NB4 (cell line): ENCODE results near the gene ATP5PD.

Source experiments
- DNase-seq: peaks from one replicate; pipeline ENCODE4 v3.0.0; 2010; ENCODE audit warnings: low read depth
- H3K4me3 ChIP-seq: one replicate; pipeline ENCODE4 v1.5.1; 2011; ENCODE audit warnings: mild to moderate bottlenecking, low read depth, low read length, moderate library complexity
- MYC ChIP-seq: IDR thresholded peaks from 2 replicates; pipeline ENCODE4 v1.6.1; 2011; ENCODE audit warnings: low read depth, low read length
- POLR2A ChIP-seq: IDR thresholded peaks from 2 replicates; pipeline ENCODE4 v1.6.1; 2011; ENCODE audit warnings: mild to moderate bottlenecking; ENCODE audit not compliant: insufficient read length; ENCODE audit errors: extremely low read depth
- TF ChIP-seq, protein P1 (sequence below): IDR thresholded peaks from one replicate; pipeline ENCODE4 v1.5.1; 2012; ENCODE audit warnings: low read depth, low read length
- TF ChIP-seq, protein P2 (sequence below): IDR thresholded peaks from 2 replicates; pipeline ENCODE4 v1.6.1; 2011; ENCODE audit warnings: low read depth, low read length

The ATP5PD gene

DNA sequence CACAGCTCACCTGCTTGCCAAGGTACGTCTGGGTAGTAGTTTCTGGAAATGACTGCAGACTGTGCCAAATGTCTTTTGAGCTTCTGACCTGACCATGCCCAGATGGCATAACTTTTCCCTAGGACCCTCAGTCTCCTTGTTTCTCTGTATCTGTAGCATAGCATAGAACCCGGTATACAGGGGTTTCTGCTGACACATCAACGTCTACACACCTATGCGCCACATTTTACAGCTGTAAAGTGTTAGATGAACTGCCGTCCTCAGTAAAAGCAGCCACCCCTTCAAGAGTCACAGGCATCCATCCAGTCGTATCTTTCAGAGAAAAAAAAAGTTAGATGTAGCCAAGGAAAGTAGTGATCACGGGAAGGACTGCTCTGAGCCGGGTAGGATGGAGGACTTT is 17.7 kb upstream of the ATP5PD start:
- H3K4me3 ChIP-seq: no peak overlapping the region
- TF ChIP-seq POLR2A (no peak), MYC (no peak)
- TF ChIP-seq, protein P1, sequence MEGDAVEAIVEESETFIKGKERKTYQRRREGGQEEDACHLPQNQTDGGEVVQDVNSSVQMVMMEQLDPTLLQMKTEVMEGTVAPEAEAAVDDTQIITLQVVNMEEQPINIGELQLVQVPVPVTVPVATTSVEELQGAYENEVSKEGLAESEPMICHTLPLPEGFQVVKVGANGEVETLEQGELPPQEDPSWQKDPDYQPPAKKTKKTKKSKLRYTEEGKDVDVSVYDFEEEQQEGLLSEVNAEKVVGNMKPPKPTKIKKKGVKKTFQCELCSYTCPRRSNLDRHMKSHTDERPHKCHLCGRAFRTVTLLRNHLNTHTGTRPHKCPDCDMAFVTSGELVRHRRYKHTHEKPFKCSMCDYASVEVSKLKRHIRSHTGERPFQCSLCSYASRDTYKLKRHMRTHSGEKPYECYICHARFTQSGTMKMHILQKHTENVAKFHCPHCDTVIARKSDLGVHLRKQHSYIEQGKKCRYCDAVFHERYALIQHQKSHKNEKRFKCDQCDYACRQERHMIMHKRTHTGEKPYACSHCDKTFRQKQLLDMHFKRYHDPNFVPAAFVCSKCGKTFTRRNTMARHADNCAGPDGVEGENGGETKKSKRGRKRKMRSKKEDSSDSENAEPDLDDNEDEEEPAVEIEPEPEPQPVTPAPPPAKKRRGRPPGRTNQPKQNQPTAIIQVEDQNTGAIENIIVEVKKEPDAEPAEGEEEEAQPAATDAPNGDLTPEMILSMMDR: no peak
- TF ChIP-seq, protein P2, sequence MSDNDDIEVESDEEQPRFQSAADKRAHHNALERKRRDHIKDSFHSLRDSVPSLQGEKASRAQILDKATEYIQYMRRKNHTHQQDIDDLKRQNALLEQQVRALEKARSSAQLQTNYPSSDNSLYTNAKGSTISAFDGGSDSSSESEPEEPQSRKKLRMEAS: no peak
- no peak for DNase-seq

DNA sequence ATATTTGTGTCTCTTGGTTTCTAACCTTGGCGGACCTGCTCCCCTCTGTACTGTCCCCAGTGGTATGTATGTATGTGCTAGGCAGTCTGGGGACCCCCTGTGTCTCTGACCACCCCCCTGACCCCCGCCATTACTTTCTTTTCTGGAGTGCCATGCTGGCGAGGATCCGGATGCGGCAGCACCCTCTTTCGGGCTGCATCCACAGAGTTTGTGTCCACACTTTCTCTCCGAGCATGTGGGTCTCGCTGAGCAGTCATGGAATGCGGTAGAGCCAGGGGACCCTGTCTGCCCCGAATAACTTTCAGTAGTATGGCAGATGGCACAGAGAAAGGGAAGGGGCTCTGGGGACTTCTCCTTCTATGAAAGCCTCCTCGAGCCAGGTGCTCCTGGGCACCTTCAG is 17.3 kb upstream of the ATP5PD start:
- TF ChIP-seq MYC (no peak), POLR2A (no peak)
- TF ChIP-seq, protein P2: no peak
- TF ChIP-seq, protein P1: no peak
- H3K4me3 ChIP-seq: no peak overlapping the region
- DNase-seq: no peak

DNA sequence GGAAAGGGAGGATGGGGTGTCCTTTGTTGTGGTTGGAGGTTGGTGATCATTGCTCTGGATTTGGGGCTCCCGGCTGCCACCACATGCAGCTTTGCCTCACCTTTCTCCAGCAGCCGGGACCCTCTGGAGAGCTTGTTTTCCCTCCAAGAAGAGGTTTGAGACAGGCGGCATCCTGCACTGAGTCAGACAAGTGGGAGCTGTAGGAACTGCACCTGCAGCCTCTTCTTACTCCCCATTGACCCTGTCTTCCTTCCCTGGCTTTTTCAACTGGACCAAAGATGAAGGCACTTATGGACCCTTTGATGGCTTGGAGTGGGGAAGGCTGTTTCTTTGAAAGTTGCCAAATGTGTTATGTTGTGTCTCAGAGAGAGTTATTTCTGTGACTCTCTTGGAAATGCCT is 16.9 kb upstream of the ATP5PD start:
- H3K4me3 ChIP-seq: no peak overlapping the region
- DNase-seq: no peak
- TF ChIP-seq MYC (no peak), POLR2A (no peak)
- TF ChIP-seq, protein P1: no peak
- TF ChIP-seq, protein P2: no peak

DNA sequence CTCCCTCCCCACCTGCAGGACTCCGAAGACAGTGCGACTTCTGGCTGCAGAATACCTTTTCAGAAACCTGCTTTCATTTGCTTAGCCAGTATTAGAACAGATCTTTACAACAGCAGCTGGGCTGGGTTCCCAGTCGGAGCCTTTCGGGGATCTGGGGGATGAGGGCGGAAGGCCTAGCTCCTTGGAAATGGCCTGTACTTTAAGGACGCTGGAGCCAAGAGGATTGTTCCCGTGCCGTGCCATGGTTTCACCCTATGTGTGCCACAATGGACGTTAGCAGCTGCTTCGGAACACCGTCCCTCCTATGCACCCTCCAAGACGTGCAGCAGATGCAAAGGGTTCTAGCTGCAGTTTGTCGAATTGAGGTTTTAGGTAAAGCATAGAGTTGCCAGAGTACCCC is 16.4 kb upstream of the ATP5PD start:
- DNase-seq: no peak
- no peak overlapping the region for H3K4me3 ChIP-seq
- TF ChIP-seq, protein P2: no peak
- TF ChIP-seq MYC (no peak), POLR2A (no peak)
- TF ChIP-seq, protein P1: no peak

DNA sequence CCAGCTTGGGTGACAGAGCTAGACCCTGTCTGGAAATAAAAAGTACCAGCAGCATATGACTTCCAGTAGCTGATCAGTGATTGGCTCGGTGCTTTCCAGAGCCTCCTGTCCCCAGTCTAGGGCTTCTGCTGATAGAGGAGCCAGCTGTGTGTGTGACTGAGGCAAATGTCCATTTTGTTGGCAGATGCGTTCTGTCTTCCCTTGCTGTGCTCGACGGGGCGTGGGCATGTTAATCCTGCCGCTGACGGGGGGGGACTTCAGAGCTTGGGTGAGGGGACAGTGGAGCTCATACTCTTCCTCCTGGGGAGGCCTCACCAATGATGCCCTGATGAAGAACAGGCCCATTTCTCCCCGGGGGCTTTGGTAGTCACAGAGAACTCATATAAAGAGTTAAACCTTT is 14.8 kb upstream of the ATP5PD start:
- TF ChIP-seq MYC (no peak), POLR2A (no peak)
- TF ChIP-seq, protein P2: no peak
- TF ChIP-seq, protein P1: no peak
- no peak overlapping the region for H3K4me3 ChIP-seq
- DNase-seq: no peak

DNA sequence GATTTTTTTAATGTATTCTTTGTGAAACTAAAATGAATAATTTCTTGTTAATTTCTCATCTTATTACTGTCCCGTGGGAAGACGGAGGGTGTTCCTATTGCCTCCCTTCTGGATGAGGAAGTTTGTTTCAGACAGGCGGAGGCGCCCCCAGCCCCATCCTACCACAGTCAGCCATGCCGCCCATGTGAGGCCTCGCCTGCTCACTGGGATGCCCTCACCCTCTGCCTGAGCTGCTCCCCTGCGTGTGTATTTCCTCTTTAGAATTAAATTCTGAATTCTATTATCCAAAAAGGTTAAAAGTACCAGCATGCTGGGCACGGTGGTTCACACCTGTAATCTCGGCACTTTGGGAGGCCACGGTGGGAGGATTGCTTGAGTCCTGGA is 14.3 kb upstream of the ATP5PD start:
- TF ChIP-seq, protein P1: no peak
- TF ChIP-seq MYC (no peak), POLR2A (no peak)
- TF ChIP-seq, protein P2: no peak
- H3K4me3 ChIP-seq: no peak overlapping the region
- DNase-seq: no peak
